HepG2 (cell line): Measurements from ENCODE around the gene SRSF1. TPM values are rescaled to one million over a fixed set of nuclear protein-coding genes. Genes with fewer than 3 reads are reported as not detected.

Source experiments
- FLYWCH1 ChIP-seq: sonication (generic); formaldehyde crosslinking; IDR thresholded peaks from 2 replicates; pipeline ENCODE4 v1.8.1; 2023; ENCODE audit warnings: mild to moderate bottlenecking, missing genetic modification reagents
- IKZF4 ChIP-seq: sonication (generic); formaldehyde crosslinking; IDR thresholded peaks from 2 replicates; pipeline ENCODE4 v1.5.1; 2020; ENCODE audit warnings: borderline replicate concordance, mild to moderate bottlenecking, low read depth, missing genetic modification reagents; ENCODE audit errors: not compliant biosample characterization
- RAD21 ChIP-seq: fragments of 450-650 bp; formaldehyde crosslinking; IDR thresholded peaks from 2 replicates; pipeline ENCODE4 v1.5.0; 2020; ENCODE audit warnings: mild to moderate bottlenecking
- RARG ChIP-seq: sonication (generic); formaldehyde crosslinking; IDR thresholded peaks from 2 replicates; pipeline ENCODE4 v1.4.0; 2020; ENCODE audit warnings: low read depth, mild to moderate bottlenecking, missing genetic modification reagents
- RFX3 ChIP-seq: IDR thresholded peaks from 2 replicates; pipeline ENCODE4 v1.6.1; 2016; ENCODE audit warnings: missing biosample characterization, missing genetic modification reagents
- SIX1 ChIP-seq: sonication (generic); formaldehyde crosslinking; IDR thresholded peaks from 2 replicates; pipeline ENCODE4 v1.4.0; 2020; ENCODE audit warnings: missing genetic modification reagents, borderline replicate concordance
- SNAPC4 ChIP-seq: sonication (generic); formaldehyde crosslinking; IDR thresholded peaks from 2 replicates; pipeline ENCODE4 v1.4.0; 2020; ENCODE audit warnings: mild to moderate bottlenecking, missing genetic modification reagents
- THAP8 ChIP-seq: sonication (generic); formaldehyde crosslinking; IDR thresholded peaks from 2 replicates; pipeline ENCODE4 v1.5.1; 2020; ENCODE audit warnings: missing genetic modification reagents, mild to moderate bottlenecking, borderline replicate concordance
- TOPORS ChIP-seq: sonication (generic); formaldehyde crosslinking; IDR thresholded peaks from 2 replicates; pipeline ENCODE4 v1.8.0; 2023; ENCODE audit warnings: mild to moderate bottlenecking, missing genetic modification reagents
- ZBTB39 ChIP-seq: sonication (generic); formaldehyde crosslinking; IDR thresholded peaks from 2 replicates; pipeline ENCODE4 v1.5.0; 2020; ENCODE audit warnings: missing genetic modification reagents
- ZNF484 ChIP-seq: sonication (generic); formaldehyde crosslinking; IDR thresholded peaks from 2 replicates; pipeline ENCODE4 v1.5.1; 2020; ENCODE audit warnings: mild to moderate bottlenecking, low read depth, missing genetic modification reagents, borderline replicate concordance
- polyA plus RNA-seq, 8 experiments: library from polyadenylated mRNA; depleted of rRNA in 3 of 8; stranded (reverse) in 7 of 8; unstranded in 1 of 8; fragments of >200 nt; fragmentation: Illumina TruSeq in 4 of 8; extraction: Trizol in 4 of 8; gene quantifications; 2 replicates each; pipeline versions ENCODE4 v1.2.1 to v1.2.3, GENCODE V29; 2011 to 2016; ENCODE audit warnings: low read depth in 4 of 8, missing spikeins in 1 of 8, mixed read lengths in 1 of 8; ENCODE audit not compliant: insufficient read depth in 1 of 8
- total RNA-seq, 5 experiments: library from RNA; depleted of rRNA; stranded (reverse); fragments of >200 nt; fragmentation: Illumina TruSeq; extraction: Trizol; gene quantifications; 2 replicates each; pipeline ENCODE4 v1.2.3, GENCODE V29; 2016; ENCODE audit warnings: low read depth in 1 of 5
- TF ChIP-seq, protein P1 (sequence below): sonication (generic); formaldehyde crosslinking; IDR thresholded peaks from 2 replicates; pipeline ENCODE4 v1.4.0; 2020; ENCODE audit warnings: missing genetic modification reagents, borderline replicate concordance

The SRSF1 gene
- total and polyA plus RNA-seq, 2 of the 13 experiments (the other 11 are each of a cell fraction or from before 2014, with no cell fraction given) = 142 to 445 TPM

DNA sequence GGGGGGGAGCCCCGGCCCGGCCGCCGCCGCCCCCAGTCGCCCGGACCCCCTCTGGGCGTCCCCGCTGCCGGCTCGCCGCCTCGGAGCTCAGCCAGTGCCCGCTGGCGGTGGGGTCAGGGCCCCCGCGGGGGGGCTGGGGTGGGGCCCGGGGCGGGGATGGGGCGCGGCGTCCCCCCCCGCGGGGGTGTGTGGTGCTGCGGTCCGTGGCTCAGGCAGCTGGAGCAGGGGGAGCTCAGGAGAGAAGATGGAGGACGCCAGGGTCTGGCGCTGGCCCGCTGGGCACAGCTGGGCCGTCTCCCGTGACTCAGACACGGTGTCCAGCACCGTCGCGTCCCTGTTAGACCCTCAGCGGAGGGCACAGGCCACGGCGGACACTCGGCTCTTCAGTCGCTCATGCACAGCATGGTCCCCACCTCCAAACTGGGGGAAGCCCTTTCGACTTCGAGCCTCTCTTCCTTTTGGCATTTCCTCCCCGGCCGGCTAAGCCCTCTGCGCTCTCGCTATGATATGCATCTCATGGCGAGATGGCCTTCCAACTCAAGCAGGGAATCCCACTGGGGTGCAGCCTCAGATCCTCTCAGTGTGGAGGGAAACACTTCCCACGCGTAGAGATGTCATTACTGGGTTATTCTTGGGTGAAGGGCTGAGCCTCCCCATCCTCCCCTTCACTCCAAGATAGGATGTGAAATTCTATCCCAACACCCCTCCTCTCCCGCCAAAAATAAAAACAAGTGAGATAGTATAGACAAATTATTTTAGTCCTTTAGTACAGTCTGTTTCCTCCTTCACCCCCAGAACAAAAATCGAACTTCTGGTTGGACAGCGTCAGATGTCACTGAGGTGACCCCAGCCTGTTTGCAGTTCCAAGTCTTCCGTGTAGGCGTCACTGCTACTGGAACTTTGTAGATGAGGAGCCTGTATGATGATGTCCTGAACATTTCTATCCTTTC, 18.5 kb downstream of the SRSF1 start (continued):
- TF ChIP-seq SNAPC4 (CRISPR knock-in tag) (0 out of 2 replicates have a peak, but pooled peaks have one; percentile 32), ZBTB39 (no peak), FLYWCH1 (no peak), RAD21 (CRISPR knock-in tag) (peak; percentile 35; the same call in 1 of the 2 replicates), RARG (CRISPR knock-in tag) (no peak), RFX3 (CRISPR knock-in tag) (no peak; the same call in 1 of the 2 replicates), TOPORS (CRISPR knock-in tag) (peak; percentile 71; the same call in 1 of the 2 replicates), SIX1 (CRISPR knock-in tag) (no peak), ZNF484 (CRISPR knock-in tag) (no peak), THAP8 (no peak), IKZF4 (CRISPR knock-in tag) (no peak)
- TF ChIP-seq, protein P1, sequence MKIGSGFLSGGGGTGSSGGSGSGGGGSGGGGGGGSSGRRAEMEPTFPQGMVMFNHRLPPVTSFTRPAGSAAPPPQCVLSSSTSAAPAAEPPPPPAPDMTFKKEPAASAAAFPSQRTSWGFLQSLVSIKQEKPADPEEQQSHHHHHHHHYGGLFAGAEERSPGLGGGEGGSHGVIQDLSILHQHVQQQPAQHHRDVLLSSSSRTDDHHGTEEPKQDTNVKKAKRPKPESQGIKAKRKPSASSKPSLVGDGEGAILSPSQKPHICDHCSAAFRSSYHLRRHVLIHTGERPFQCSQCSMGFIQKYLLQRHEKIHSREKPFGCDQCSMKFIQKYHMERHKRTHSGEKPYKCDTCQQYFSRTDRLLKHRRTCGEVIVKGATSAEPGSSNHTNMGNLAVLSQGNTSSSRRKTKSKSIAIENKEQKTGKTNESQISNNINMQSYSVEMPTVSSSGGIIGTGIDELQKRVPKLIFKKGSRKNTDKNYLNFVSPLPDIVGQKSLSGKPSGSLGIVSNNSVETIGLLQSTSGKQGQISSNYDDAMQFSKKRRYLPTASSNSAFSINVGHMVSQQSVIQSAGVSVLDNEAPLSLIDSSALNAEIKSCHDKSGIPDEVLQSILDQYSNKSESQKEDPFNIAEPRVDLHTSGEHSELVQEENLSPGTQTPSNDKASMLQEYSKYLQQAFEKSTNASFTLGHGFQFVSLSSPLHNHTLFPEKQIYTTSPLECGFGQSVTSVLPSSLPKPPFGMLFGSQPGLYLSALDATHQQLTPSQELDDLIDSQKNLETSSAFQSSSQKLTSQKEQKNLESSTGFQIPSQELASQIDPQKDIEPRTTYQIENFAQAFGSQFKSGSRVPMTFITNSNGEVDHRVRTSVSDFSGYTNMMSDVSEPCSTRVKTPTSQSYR (CRISPR knock-in tag) = no peak
